RPMI8226 (cell line): ENCODE measurements around the gene RASAL2.
"Not testable (repeated sequence)": the region's sequence is repeated elsewhere in the genome, so short reads cannot be mapped to it uniquely, and the experiment has no call there.

Experiments used
- DNase-seq: peaks from one replicate; pipeline ENCODE4 v3.0.0-alpha.2; 2015

Gene RASAL2

GRCh38 chr1:178120520-178121052 is 26.7 kb downstream of the RASAL2 start:
- not testable (repeated sequence) for DNase-seq

- no peak for DNase-seq
Observed at GRCh38 chr1:178121883-178122282, 28.0 kb downstream of the RASAL2 start.

- DNase-seq: no peak
Observed at GRCh38 chr1:178122283-178122682, 28.4 kb downstream of the RASAL2 start.

- no peak for DNase-seq
Observed at GRCh38 chr1:178124115-178124514, 30.2 kb downstream of the RASAL2 start.

GRCh38 chr1:178126261-178126660 is 32.4 kb downstream of the RASAL2 start:
- no peak for DNase-seq

GRCh38 chr1:178126741-178127185 is 32.9 kb downstream of the RASAL2 start:
- no peak for DNase-seq

DNA sequence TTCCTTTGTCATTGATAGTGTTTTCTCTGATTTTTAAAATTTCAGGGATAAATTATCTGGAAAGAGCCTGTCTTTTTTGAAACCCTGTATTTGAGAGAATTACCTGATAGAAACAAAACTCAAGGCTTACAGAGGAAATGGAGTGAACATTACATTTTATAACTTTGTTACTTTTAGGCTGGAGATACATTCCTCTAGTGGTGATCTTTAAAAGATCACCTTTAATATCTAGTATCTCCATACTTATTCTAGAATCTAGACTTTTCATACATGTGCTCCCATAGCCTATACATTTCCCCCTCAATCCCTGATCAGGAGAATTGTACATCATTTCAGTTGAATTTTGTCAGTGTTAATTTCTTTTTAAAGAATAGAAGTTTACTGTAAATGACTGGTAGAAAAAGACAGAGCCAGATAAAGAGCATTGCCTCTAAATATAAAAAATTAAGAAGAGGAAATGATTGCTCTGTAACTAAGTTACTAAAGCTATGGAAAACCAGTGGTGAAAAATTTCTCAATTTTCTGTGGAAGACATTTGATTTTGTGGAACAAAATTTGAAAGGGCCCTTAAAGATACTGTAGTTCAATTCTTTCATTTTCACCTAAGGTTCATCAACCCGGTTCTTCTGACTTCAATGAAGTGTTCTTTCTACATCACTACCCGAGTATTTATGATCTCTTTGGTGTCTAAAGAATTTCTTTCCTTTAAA is 33.7 kb downstream of the RASAL2 start:
- DNase-seq: no peak

DNA sequence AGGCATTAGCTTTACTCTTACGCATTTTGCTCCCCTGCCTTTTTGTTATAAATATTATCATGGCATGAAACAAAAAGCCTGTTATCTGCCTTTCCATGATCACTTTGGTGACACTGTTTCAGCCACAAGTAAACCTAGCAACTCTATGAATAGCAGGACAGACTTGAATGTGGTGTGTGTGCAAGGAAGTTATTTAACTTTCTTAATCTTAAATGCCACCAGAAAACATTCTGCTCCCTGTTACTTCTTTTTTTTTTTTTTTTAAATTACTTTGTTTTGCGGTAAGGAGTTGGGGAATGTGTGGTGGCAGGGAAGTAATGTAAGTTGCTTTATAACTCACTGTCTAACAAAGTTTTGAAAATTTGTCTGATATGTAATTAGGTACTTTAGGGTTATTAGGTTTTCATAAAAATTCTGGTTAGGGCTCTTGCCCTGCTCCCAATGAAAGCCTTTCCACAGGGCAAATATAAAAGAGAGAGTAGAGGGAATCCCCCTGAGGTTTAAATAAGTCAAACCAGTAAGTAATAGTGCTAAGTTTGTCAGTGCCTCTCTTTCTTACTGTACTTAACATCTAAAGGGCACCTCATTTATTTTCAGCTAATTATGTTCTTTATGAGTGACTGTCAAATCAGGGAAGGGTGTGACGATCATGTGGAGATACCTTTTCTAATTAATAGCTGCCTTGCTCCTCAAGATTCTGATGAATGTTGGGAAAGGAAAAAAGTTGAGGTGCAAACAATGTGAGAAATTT is 39.5 kb downstream of the RASAL2 start:
- no peak for DNase-seq

DNA sequence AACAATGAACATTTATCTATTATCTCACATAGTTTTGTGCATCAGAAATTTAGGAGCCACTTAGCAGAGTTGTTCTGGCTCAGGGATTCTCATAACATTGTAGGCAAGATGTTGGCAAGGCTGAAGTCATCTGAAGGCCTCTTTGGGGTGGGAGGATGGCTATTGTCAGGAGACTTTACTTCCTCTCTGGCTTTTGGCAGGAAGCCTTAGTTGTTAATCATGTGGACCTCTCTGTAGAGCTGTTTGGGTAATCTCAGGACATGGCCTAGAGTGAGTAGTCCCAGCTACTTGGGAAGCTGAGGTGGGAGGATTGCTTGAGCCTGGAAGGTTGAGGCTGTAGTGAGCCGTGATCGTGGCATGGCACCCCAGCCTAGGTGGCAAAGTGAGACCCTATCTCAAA is 40.2 kb downstream of the RASAL2 start:
- DNase-seq: no peak

DNA sequence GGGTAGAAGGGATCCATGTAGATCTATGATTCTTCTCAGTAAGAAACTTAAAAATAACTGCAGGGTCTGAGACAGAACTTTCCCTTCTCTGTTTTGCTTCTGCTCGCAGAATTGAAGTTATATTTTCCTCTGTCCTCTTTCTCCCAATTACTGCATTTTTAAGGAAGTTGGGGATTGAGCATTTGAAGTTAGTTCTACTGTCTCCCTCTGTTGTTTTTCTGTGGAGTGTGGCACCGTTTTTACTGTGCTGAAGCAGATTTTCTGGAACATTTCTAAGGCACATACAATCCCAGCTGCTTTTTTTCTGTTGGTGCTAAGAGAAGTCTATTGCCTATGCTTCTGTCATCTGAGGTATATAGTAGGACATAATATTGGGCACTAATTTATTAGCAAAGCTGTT is 43.3 kb downstream of the RASAL2 start:
- DNase-seq: no peak

- no peak for DNase-seq
Observed at GRCh38 chr1:178142806-178143205, 48.9 kb downstream of the RASAL2 start.

GRCh38 chr1:178143730-178144690 is 50.1 kb downstream of the RASAL2 start:
- DNase-seq: no peak

DNA sequence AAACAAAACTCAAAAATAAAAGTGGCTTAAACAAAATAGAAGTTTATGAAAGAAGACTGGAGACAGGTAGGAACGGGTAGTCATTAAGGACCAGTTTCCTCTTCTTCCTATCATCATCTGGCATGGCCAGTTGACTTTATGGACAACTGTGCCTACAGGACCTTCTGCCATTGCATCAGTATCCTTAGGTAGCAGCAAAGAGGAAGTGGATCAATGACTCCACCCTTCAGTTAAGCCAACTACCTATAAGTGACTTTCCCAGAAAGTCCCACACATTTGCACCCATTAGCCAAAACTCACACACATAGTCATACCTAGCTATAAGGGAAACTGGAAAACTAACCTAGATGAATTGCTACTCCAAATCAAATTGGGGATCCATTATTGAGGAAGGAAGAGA is 51.7 kb downstream of the RASAL2 start:
- DNase-seq: no peak

- DNase-seq: no peak
Observed at GRCh38 chr1:178146436-178146835, 52.5 kb downstream of the RASAL2 start.

GRCh38 chr1:178150610-178151009 is 56.7 kb downstream of the RASAL2 start:
- no peak for DNase-seq

DNA sequence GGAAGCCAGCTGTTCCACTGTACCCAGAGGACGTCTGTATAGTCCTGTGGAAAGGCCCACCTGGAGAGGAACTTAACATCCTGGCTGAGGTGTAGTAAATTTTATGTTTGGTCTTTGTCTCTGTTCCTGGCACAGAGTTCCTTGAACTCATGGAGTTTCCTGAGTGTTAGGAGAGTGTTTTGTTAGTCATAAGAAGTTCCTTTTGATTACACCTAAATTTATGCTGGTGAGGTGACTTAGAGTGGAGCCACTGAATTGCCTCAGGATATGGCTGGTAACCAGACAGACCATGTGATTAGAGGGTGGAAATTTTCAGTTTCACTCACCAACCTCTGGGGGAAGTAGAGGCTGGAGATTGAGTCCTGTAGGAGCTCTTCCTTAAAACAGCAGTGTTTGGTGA is 57.9 kb downstream of the RASAL2 start:
- DNase-seq: no peak

GRCh38 chr1:178155481-178156255 is 61.8 kb downstream of the RASAL2 start:
- no peak for DNase-seq

- DNase-seq: no peak
Observed at GRCh38 chr1:178160736-178161475, 67.0 kb downstream of the RASAL2 start.

DNA sequence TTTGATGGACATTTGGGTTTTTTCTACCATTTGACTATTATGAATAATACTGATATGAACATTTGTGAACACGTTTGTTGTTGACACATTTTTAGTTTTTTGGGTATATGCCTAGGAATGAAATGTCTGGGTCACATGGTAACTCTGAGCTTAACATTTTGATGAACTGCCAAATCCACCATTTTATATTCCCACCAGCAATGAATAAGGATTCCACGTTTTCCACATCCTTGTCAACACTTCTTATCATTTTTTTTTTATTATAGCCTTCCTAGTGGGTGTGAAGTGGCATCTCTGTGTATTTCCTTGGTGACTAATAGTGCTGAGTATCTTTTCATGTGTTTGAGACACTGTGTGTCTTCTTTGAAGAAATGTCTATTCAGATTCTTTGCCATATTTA is 67.6 kb downstream of the RASAL2 start:
- DNase-seq: no peak

- DNase-seq: no peak
Observed at GRCh38 chr1:178165196-178165595, 71.3 kb downstream of the RASAL2 start.

DNA sequence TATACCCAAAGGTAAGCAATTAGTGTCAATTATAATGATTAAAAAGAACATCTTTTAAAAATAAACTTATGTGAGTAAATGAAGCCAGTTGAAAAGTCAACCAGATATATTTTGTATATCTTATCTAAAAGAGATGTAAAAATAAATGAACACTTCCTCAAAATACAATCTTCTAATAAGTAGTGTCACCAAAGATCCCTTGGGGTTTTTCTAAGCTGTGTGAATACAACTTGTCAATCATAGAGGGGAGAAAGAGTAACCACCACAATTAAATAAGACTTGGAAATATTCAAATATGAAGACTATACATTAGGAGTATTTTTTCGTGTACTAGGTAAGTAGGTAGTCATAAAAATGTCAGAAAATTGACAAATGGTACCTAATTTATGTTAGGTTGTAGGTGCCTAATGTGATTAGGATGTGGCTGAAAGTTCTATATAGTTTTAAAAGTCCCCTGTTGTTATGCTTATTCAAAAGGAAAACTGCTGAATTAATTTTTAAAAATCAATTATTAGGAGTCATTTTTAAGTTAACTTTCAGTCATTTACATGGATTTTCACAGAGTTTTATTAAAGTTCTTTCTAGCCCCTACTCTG is 72.6 kb downstream of the RASAL2 start:
- no peak for DNase-seq
